ENCODE results near the gene COA1.

DNA sequence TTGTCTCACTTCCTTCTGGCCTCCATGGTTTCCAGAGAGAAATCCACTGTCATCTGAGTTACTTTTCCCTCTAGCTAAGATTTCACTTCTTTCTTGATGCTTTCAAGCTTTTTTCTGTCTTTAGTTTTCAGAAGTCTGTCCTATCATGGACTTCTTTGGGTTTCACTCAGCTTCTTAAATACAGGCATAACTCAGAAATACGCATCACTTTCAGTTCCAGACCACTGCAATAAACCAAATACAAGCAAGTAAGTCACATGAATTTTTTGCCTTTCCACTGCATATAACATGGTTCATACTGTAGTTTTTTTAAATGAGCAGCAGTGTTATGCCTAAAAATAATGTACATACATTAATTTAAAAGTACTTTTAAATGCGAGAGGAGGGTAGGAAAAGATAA, 97.8 kb downstream of the COA1 start:
- TF ChIP-seq, protein P1, sequence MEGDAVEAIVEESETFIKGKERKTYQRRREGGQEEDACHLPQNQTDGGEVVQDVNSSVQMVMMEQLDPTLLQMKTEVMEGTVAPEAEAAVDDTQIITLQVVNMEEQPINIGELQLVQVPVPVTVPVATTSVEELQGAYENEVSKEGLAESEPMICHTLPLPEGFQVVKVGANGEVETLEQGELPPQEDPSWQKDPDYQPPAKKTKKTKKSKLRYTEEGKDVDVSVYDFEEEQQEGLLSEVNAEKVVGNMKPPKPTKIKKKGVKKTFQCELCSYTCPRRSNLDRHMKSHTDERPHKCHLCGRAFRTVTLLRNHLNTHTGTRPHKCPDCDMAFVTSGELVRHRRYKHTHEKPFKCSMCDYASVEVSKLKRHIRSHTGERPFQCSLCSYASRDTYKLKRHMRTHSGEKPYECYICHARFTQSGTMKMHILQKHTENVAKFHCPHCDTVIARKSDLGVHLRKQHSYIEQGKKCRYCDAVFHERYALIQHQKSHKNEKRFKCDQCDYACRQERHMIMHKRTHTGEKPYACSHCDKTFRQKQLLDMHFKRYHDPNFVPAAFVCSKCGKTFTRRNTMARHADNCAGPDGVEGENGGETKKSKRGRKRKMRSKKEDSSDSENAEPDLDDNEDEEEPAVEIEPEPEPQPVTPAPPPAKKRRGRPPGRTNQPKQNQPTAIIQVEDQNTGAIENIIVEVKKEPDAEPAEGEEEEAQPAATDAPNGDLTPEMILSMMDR (IDR thresholded peaks at IDR 0.05): no peak
- TF ChIP-seq EZH2 (IDR thresholded peaks at IDR 0.05; ENCODE audit: borderline replicate concordance, insufficient read depth, low read depth, low read length, poor library complexity, severe bottlenecking): no peak
